Measurements from ENCODE around the gene ZNF385A.

The ZNF385A gene

GRCh38 chr12:54428050-54429013, 43.8 kb upstream of the ZNF385A start:
- POLR2A ChIA-PET = interaction anchor here (1.8 to 2.1 kb wide), 2 partner anchors 11 to 148 kb away, joined by 5 to 6 read pairs; partner anchors contain the start of genes CBX5 and HNRNPA1
- CTCF ChIA-PET = interaction anchor here (0.6 to 3.3 kb wide), 3 partner anchors 11 to 35 kb away, joined by 3 to 18 read pairs (median 3); no protein-coding TSS in a partner anchor
- no peak for DNase-seq (ENCODE audit: extremely low spot score)
- no peak for TF ChIP-seq FOXK2 (IDR thresholded peaks at IDR 0.05)
- no peak for TF ChIP-seq FOXA1 (IDR thresholded peaks at IDR 0.05)
- no peak for TF ChIP-seq ARNT (IDR thresholded peaks at IDR 0.05)
- TF ChIP-seq PKNOX1 (IDR thresholded peaks at IDR 0.05) = no peak
- TF ChIP-seq L3MBTL2 (conservative IDR thresholded peaks at IDR 0.05) = no peak
- no peak for TF ChIP-seq HDGF (IDR thresholded peaks at IDR 0.05; ENCODE audit: borderline replicate concordance)
- TF ChIP-seq ZNF384 (IDR thresholded peaks at IDR 0.05) = no peak
- no peak for TF ChIP-seq FOXM1 (IDR thresholded peaks at IDR 0.05; ENCODE audit: borderline replicate concordance)
- no peak for TF ChIP-seq ELF4 (IDR thresholded peaks at IDR 0.05)
- no peak for TF ChIP-seq LEF1 (IDR thresholded peaks at IDR 0.05; ENCODE audit: borderline replicate concordance)
- TF ChIP-seq BHLHE40 (IDR thresholded peaks at IDR 0.05; ENCODE audit: borderline replicate concordance) = no peak

- no peak for TF ChIP-seq HDGF (IDR thresholded peaks at IDR 0.05; ENCODE audit: borderline replicate concordance)
- TF ChIP-seq ZNF384 (IDR thresholded peaks at IDR 0.05) = no peak
- no peak for TF ChIP-seq CTBP1 (IDR thresholded peaks at IDR 0.05; ENCODE audit: borderline replicate concordance)
- TF ChIP-seq NFRKB (IDR thresholded peaks at IDR 0.05) = no peak
- TF ChIP-seq SUZ12 (IDR thresholded peaks at IDR 0.05) = no peak
- TF ChIP-seq ELF4 (IDR thresholded peaks at IDR 0.05) = no peak
- no peak for TF ChIP-seq TARDBP (IDR thresholded peaks at IDR 0.05)
- no peak for TF ChIP-seq SP1 (IDR thresholded peaks at IDR 0.05)
- no peak for TF ChIP-seq L3MBTL2 (conservative IDR thresholded peaks at IDR 0.05)
- no peak for TF ChIP-seq BHLHE40 (IDR thresholded peaks at IDR 0.05; ENCODE audit: borderline replicate concordance)
- TF ChIP-seq LEF1 (IDR thresholded peaks at IDR 0.05; ENCODE audit: borderline replicate concordance) = no peak
- ChIA-PET CTCF (interaction anchor here (1.2 to 3.3 kb wide), 3 partner anchors 12 to 36 kb away, joined by 3 to 18 read pairs (median 5); no protein-coding TSS in a partner anchor), POLR2A (interaction anchor here (2.1 kb wide), 1 partner anchor 147 kb away, joined by 5 read pairs; the partner anchor contains the start of genes CBX5 and HNRNPA1)
- DNase-seq (ENCODE audit: extremely low spot score) = no peak
These were observed 42.6 kb upstream of the ZNF385A start for GRCh38 chr12:54427106-54427505.

- ChIA-PET CTCF (interaction anchor here (2.0 to 3.3 kb wide), 2 partner anchors 13 to 27 kb away, joined by 5 to 18 read pairs; no protein-coding TSS in a partner anchor), POLR2A (interaction anchor here (0.6 kb wide), 1 partner anchor 101 kb away, joined by 3 read pairs; no protein-coding TSS in a partner anchor)
- no peak for DNase-seq (ENCODE audit: extremely low spot score)
- TF ChIP-seq FOXA1 (IDR thresholded peaks at IDR 0.05) (no peak), FOXK2 (IDR thresholded peaks at IDR 0.05) (no peak), TARDBP (IDR thresholded peaks at IDR 0.05) (no peak), LEF1 (IDR thresholded peaks at IDR 0.05; ENCODE audit: borderline replicate concordance) (no peak), ELF4 (IDR thresholded peaks at IDR 0.05) (no peak), PKNOX1 (IDR thresholded peaks at IDR 0.05) (no peak), L3MBTL2 (conservative IDR thresholded peaks at IDR 0.05) (no peak), ZNF384 (IDR thresholded peaks at IDR 0.05) (no peak), SUZ12 (IDR thresholded peaks at IDR 0.05) (no peak), CTBP1 (IDR thresholded peaks at IDR 0.05; ENCODE audit: borderline replicate concordance) (no peak), SP1 (IDR thresholded peaks at IDR 0.05) (no peak), FOXM1 (IDR thresholded peaks at IDR 0.05; ENCODE audit: borderline replicate concordance) (no peak), ARNT (IDR thresholded peaks at IDR 0.05) (no peak), NFRKB (IDR thresholded peaks at IDR 0.05) (no peak), BHLHE40 (IDR thresholded peaks at IDR 0.05; ENCODE audit: borderline replicate concordance) (no peak), HDGF (IDR thresholded peaks at IDR 0.05; ENCODE audit: borderline replicate concordance) (no peak)
These were observed 42.2 kb upstream of the ZNF385A start for GRCh38 chr12:54426690-54427089.

GRCh38 chr12:54425702-54426101, 41.2 kb upstream of the ZNF385A start:
- DNase-seq (ENCODE audit: extremely low spot score) = no peak
- ChIA-PET POLR2A (no interaction called here), CTCF (interaction anchor here (0.6 to 2.0 kb wide), 4 partner anchors 10 to 58 kb away, joined by 3 to 5 read pairs (median 4); no protein-coding TSS in a partner anchor)
- TF ChIP-seq FOXK2 (IDR thresholded peaks at IDR 0.05) (no peak), HDGF (IDR thresholded peaks at IDR 0.05; ENCODE audit: borderline replicate concordance) (no peak), ZNF384 (IDR thresholded peaks at IDR 0.05) (no peak)

GRCh38 chr12:54424224-54424623, 39.7 kb upstream of the ZNF385A start:
- no peak for TF ChIP-seq SP1 (IDR thresholded peaks at IDR 0.05)
- TF ChIP-seq CTBP1 (IDR thresholded peaks at IDR 0.05; ENCODE audit: borderline replicate concordance) = no peak
- no peak for TF ChIP-seq ZNF384 (IDR thresholded peaks at IDR 0.05)
- no peak for TF ChIP-seq BHLHE40 (IDR thresholded peaks at IDR 0.05; ENCODE audit: borderline replicate concordance)
- TF ChIP-seq FOXM1 (IDR thresholded peaks at IDR 0.05; ENCODE audit: borderline replicate concordance) = no peak
- TF ChIP-seq ELF4 (IDR thresholded peaks at IDR 0.05) = no peak
- TF ChIP-seq TARDBP (IDR thresholded peaks at IDR 0.05) = no peak
- no peak for TF ChIP-seq LEF1 (IDR thresholded peaks at IDR 0.05; ENCODE audit: borderline replicate concordance)
- no peak for TF ChIP-seq L3MBTL2 (conservative IDR thresholded peaks at IDR 0.05)
- no peak for TF ChIP-seq NFRKB (IDR thresholded peaks at IDR 0.05)
- TF ChIP-seq PKNOX1 (IDR thresholded peaks at IDR 0.05) = no peak
- no peak for TF ChIP-seq HDGF (IDR thresholded peaks at IDR 0.05; ENCODE audit: borderline replicate concordance)
- no peak for TF ChIP-seq FOXK2 (IDR thresholded peaks at IDR 0.05)
- TF ChIP-seq SUZ12 (IDR thresholded peaks at IDR 0.05) = no peak
- TF ChIP-seq ARNT (IDR thresholded peaks at IDR 0.05) = no peak
- ChIA-PET CTCF (interaction anchor here (1.4 to 2.7 kb wide), 2 partner anchors 8 to 25 kb away, joined by 3 to 10 read pairs; no protein-coding TSS in a partner anchor), POLR2A (no interaction called here)
- DNase-seq (ENCODE audit: extremely low spot score) = no peak

Data from HEK293T (cell line).